Lower leg skin (tissue), 3 donors: Measurements from ENCODE around the gene TRAF2.

Experiments used
- POLR2A ChIP-seq, 2 donors: fragments of 450-650 bp; IDR thresholded peaks; one replicate each; pipeline ENCODE4 v1.6.1; 2016 to 2017; ENCODE audit warnings: antibody characterized with exemption in 2 of 2, mild to moderate bottlenecking in 1 of 2, moderate library complexity in 1 of 2
- TF ChIP-seq, protein P1 (sequence below), 3 donors: fragments of 450-650 bp; IDR thresholded peaks; one replicate each; pipeline ENCODE4 v1.5.1; 2016; ENCODE audit warnings: antibody characterized with exemption in 3 of 3, mild to moderate bottlenecking in 3 of 3, moderate library complexity in 2 of 3

DNA sequence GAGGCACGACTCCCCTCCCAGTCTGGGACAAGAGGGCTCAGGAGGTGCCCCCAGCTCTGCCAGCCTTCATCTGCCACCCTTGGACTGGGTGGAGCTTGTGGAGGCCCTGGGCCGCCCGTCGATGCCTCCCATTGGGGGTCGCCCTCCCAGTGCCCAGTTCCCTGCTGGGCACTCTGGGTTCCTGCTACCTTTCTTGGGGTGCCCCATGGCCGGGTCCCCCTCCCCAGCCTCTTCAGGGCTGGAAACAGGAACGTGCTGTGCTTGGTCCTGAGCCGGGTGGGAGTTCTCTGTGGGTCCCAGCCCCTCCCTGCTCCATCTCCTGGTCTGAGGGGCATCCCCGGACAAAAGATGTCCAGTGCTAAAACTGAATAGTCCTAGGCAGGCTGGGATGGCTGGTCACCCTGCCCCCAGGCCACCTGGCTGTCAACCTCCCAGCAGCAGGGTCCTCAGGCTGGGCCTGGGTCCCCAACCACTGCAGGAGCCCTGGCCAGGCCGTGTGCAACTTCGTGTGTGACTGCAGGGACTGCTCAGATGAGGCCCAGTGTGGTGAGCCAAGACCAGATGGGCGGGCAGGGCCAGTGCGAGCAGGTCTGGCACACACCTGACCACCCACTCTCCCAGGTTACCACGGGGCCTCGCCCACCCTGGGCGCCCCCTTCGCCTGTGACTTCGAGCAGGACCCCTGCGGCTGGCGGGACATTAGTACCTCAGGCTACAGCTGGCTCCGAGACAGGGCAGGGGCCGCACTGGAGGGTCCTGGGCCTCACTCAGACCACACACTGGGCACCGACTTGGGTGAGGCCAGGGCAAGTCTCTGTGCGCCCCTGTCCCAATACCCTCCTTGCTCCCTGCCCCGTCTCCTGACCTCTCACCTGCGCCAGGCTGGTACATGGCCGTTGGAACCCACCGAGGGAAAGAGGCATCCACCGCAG lies 33.4 kb upstream of the TRAF2 start:
- TF ChIP-seq, protein P1, sequence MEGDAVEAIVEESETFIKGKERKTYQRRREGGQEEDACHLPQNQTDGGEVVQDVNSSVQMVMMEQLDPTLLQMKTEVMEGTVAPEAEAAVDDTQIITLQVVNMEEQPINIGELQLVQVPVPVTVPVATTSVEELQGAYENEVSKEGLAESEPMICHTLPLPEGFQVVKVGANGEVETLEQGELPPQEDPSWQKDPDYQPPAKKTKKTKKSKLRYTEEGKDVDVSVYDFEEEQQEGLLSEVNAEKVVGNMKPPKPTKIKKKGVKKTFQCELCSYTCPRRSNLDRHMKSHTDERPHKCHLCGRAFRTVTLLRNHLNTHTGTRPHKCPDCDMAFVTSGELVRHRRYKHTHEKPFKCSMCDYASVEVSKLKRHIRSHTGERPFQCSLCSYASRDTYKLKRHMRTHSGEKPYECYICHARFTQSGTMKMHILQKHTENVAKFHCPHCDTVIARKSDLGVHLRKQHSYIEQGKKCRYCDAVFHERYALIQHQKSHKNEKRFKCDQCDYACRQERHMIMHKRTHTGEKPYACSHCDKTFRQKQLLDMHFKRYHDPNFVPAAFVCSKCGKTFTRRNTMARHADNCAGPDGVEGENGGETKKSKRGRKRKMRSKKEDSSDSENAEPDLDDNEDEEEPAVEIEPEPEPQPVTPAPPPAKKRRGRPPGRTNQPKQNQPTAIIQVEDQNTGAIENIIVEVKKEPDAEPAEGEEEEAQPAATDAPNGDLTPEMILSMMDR (IDR thresholded peaks at IDR 0.05), result no peak
- TF ChIP-seq POLR2A (IDR thresholded peaks at IDR 0.05), result no peak
